Activated T-helper 9 cell treated with anti-CD3 and anti-CD28 coated beads, Interleukin-2, amount 50 U/mL, for 16 hours (primary cell): ENCODE measurements around the gene RHOT1.
"Not testable (repeated sequence)": the region's sequence is repeated elsewhere in the genome, so short reads cannot be mapped to it uniquely, and the experiment has no call there.

Source experiments
- DNase-seq: peaks from one replicate; pipeline ENCODE4 v3.0.0-alpha.2; 2020; ENCODE audit warnings: low read depth

The RHOT1 gene

DNA sequence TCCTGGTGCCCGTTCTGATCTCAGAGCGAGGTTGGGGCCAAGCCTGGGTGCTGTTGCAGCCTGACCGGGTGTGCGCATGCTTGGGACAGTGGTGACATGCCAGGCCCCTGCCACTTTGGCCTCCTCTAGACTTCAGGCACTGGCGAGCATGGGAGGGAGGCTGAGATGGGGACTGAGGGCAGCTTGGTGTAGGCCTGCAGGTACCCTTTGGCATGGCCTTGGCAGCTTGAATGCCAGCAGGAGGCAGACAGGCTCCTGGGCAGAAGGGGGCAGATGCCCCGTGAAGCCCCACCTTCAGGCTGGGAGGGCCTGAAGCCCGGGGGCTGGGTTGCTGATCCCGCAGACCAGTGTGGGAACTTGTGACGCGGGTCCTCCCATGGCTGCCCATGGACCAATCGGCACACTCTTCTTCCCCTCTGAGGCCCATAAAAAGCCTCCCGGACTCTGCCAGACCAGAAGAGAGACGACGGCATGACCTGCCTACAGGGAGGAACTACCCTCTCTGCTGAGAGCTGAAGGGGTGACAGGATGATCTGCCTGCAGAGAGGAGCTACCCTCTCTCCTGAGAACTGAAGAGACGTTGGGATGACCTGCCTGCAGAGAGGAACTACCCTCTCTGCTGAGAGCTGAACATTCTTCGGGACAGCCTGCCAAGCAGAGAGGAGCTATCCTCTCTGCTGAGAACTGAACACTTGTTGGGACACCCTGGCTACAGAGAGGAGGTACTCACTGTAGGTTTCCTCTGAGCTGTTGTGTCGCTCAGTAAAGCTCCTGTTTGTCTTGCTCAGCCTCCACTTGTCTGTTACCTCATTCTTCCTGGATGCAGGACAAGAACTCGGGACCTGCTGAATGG, 17.5 kb downstream of the RHOT1 start:
- DNase-seq = no peak

DNA sequence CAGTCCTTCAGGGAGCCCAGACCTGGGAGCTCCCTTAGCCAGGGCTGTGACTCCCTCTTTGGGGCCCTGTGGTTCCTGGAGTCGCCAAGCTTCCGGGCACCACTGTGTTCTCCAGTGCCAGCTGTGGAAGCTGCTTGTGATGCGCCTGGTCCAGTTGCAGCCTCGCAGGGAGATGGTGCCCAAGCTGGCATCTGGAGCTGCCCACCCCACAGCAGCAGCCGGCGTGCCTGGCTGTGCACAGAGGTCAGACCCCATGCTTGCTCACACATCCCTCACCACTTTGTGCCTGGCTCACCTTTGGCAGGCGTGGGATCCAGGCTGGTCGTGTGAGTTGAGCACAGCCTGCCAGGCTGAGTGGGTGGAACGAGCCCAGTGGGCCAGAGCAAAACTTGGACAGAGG, 18.2 kb downstream of the RHOT1 start:
- DNase-seq = no peak

DNA sequence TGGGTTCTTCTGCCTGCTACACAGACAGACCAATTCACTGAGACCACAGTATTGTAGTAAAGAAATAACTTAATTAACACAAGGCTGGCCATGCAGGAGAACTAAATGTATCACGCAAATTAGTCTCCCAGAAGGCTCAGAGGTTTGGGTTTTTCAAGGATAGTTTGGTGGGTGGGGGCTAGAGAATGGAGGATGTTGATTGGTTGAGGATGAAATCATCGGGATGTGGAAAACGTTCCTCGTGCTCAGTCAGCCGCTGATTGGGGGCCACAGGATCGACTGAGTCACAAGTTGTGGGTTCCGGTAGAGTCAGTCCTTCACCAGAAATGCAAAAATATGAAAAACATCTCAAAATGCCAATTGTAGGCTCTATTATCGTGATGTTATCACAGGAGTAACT, 18.7 kb downstream of the RHOT1 start:
- no peak for DNase-seq

DNA sequence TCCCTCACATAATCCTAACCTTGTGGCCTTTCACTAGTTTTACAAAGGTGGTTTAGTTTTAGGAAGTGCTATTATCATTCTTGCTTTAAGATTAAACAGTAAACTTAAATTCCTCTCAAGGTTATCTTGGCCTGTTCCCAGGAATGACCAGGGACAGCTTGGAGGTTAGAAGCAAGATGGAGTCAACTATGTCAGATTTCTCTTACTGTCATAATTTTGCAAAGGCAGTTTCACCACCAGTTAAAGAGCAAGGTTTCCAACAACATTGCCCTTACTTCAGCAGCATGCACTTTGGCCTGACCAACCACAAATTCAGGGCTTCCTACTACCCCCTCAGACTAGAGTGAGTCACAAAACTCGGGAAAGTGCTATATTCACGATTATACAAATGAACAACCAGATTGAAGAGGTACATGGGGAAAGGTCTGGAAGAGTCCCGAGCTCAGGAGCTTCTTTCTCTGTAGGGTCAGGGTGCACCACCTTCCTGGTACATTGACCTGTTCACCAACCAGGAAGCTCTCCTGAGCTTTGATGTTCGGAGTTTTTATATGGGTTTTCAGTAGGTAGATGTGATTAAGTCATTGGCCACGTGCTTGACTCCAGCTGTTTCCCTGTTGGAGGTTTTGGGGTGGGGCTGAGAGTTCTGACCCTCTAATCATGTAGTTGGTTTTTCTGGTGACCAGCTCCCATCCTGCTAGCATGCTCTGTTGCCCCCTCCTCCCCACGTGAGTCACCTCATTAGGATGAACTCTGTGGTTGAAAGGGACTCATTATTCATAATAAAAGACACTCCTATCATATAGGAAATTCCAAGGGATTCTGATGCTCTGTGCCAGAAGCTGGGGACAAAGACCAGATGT, 19.4 kb downstream of the RHOT1 start:
- no peak for DNase-seq

DNA sequence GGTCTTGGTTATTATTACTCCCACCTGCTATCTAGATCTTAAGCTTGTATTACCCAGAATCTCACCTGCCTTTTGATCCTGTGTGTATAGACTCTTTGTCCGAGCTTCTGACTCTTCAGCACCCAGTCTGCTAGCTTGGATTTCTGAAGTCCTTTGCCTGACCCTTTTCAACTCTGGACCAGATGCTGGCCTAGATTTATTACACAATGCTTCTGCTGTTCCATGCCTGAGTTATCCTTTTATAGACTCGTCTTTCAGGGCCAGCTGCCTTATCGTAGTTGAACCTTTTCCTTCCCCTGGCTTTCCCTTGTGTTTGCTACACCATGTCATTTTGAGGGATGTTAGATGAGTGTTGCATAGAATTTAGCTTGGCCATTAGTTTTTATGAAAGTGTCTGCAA, 32.6 kb downstream of the RHOT1 start:
- DNase-seq = no peak

DNA sequence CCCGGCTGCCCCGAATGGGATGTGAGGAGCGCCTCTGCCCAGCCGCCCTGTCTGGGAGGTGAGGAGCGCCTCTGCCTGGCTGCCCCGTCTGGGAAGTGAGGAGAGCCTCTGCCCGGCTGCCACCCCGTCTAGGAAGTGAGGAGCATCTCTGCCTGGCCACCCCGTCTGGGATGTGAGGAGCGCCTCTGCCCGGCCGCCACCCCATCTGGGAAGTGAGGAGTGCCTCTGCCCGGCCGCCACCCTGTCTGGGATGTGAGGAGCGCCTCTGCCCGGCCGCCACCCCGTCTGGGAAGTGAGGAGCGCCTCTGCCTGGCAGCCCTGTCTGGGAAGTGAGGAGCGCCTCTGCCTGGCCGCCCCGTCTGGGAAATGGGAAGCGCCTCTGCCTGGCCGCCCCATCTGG, 36.4 kb downstream of the RHOT1 start:
- not testable (repeated sequence) for DNase-seq

DNA sequence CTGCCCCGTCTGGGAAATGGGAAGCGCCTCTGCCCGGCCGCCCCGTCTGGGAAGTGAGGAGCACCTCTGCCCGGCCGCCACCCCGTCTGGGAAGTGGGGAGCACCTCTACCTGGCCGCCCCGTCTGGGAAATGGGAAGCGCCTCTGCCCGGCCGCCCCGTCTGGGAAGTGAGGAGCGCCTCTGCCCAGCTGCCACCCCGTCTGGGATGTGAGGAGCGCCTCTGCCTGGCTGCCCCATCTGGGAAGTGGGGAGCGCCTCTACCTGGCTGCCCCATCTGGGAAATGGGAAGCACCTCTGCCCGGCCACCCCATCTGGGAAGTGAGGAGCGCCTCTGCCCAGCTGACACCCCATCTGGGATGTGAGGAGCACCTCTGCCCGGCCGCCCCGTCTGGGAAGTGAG, 36.8 kb downstream of the RHOT1 start:
- not testable (repeated sequence) for DNase-seq

DNA sequence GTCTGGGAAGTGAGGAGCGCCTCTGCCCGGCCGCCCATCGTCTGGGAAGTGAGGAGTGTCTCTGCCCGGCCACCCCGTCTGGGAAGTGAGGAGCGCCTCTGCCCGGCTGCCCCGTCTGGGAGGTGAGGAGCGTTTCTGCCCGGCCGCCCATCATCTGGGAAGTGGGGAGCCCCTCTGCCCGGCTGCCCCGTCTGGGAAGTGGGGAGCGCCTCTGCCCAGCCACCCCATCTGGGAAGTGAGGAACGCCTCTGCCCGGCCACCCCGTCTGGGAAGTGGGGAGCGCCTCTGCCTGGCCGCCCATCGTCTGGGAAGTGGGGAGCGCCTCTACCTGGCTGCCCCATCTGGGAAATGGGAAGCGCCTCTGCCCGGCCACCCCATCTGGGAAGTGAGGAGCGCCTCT, 37.2 kb downstream of the RHOT1 start:
- DNase-seq = not testable (repeated sequence)

DNA sequence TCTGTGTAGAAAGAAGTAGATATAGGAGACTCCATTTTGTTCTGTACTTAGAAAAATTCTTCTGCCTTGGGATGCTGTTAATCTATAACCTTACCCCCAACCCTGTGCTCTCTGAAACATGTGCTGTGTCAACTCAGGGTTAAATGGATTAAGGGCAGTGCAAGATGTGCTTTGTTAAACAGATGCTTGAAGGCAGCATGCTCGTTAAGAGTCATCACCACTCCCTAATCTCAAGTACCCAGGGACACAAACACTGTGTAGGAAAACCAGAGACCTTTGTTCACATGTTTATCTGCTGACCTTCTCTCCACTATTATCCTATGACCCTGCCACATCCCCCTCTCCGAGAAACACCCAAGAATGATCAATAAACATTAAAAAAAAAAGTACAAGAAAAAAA, 38.0 kb downstream of the RHOT1 start:
- not testable (repeated sequence) for DNase-seq

DNA sequence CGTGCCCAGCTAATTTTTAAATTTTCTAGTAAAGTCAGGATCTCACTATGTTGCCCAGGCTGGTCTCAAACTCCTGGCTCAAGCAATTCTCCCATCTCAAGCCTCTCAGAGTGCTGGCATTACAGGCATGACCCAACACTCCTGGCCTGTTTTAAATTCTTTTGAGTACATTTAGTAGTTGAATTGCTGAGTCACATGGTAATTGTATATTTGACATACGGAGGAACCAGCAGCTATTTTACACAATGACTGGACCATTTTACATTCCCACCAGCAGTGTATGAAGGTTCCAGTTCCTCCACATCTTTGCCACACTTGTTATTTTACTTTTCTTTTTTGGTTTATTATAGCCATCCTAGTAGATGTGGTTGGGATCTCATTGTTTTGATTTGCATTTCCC, 43.6 kb downstream of the RHOT1 start:
- no peak for DNase-seq

DNA sequence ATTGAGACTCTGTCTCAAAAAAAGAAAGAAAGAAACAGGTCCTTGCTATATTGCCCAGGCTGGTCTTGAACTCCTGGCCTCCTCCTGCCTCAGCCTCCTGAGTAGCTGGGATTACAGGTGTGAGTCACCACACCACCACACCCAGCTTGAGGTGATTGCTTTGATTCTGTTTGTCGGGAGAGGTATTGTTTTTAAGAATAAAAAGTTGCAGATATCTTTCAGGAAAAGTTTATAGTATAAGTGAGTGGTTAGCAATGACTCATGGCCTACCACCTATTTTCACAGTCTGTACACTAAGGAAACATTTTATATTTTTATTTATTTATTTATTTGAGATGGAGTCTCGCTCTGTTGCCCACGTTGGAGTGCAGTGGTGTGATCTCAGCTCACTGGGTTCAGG, 45.0 kb downstream of the RHOT1 start:
- no peak for DNase-seq

DNA sequence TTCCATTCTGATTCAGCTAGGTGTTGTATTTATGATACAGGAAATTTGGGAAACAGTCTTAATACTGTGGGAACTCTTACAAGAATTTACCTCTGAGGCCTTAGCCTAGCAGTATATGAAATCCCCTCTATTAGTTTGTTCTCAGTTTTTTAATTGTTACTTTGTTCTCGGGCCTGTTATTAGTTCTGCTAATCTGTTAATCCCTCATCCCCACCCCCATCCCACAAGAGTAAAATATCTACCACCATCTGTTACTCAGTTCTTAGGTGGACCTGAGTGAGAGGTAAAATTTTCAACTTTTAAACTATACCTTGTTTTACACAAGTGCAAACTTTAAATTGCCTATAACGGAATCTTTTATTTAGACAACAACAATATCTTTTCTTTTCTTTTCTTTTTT, 47.0 kb downstream of the RHOT1 start:
- DNase-seq = no peak

DNA sequence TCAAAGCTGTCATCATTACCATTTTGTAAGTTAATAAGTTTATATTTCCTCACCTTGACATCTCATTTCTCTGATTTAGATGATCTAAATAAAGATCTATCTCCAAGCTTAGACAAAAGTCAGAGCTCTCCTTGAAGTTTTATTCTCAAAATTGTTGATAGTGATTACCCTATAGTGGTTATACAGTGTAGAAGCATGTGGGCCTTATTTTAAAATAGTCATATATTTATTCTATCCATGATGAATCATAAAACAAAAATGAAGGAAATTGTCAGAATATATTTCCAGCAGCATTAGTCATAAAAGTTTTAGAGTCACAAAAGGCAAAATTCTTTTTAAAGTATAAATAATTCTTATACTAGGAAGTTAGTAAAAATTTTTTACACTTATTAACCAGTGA, 49.0 kb downstream of the RHOT1 start:
- DNase-seq = no peak

DNA sequence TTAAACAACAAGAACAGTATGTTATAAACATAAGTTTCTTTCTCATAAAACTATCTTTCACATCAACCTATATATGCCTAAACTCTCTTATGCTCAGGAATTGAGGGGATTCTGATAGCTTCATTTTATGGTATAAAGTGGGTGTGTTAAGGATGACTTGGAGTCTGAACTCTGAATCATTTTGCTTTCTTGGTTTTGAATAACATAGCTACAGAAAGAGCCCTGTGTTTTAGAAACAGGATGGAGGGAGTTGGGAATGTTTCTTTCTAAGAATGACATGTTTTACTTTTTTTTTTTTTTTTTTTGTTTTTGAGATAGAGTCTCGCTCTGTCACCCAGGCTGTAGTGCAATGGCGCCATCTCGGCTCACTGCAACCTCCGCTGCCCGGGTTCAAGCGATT, 50.1 kb downstream of the RHOT1 start:
- DNase-seq = no peak

DNA sequence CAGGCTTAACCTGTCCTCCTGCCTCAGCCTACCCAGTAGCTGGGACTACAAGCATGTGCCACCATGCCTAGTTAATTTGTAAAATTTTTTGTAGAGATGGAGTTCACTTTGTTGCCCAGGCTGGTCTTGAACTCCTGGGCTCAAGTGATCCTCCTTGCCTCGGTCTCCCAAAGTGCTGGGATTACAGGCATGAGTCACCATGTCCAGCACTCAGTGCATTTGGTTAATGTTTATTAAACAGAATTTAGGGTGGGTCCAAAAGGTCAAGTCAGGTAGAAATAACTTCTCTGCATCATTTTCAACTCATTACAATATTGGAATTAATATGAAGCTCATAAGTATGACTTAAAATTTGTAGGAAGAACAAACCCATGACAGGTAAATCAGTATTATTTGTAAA, 55.7 kb downstream of the RHOT1 start:
- DNase-seq = no peak

DNA sequence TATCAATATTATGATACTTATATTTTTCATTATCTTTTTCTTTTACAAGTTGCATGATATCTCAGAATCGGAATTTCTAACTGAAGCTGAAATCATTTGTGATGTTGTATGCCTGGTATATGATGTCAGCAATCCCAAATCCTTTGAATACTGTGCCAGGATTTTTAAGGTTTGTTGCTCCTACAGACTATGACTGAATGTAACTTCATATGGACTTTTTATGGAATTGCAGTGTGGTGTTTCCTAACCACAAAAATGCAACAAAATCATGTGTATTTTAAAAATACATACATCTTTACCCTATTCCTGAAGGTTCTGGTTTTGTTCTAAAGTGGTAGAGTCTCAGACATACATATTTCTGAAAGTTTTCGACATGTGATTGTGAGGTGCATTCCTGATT, 64.6 kb downstream of the RHOT1 start:
- DNase-seq = no peak

DNA sequence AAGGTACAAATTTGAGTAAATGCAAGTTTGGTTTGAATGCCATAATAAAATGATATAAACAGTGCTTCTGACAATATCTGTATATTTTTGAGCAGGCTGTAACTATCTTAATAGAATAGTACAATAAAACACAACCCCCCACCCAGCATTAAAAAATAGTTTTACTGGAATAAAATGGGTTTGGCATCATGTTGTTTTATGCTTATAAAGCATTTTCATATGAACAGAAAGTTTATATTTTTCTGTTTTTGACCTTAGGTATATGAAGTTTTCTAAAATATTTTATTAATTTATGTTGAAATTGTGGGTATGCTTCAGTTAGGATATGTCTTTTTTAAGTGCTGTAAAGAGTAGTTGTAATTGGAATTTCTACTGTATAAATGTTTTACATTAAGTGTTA, 66.1 kb downstream of the RHOT1 start:
- DNase-seq = no peak

DNA sequence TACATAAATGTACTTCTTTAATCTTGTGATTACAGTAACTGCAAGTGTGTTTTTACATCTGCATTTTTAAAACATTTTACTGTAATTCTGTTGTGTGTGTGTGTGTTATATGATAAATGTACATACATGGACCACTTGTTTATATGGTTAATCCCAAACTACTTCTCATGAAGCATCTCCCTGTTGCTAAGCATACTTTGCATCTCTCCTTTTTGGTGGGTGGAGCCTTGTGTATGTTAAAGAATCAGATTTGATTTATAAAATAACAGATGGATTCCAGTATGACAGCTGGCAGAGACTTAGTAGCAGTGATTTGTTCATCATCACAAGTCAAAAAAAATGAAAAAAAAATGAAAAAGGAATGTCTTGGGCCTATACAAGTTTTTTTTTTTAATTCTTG, 67.3 kb downstream of the RHOT1 start:
- no peak for DNase-seq

DNA sequence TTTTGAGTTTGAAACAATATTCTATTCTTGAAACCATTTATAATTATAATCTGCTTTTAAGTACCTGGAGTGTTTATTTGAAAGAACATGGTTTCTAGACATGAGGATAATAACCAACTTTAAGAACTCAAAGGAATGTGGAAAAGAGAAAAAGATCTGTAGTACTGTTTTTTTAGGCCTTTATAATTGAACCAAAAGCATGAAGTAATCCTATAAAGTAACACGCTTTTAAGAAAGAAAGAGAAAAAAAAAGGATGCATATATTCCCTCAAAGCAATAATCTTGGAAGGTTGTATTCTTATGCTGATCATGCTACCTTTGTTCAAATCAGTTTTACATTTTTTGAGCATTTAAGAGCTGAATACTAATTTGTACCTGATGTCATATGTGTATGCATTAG, 69.4 kb downstream of the RHOT1 start:
- no peak for DNase-seq

DNA sequence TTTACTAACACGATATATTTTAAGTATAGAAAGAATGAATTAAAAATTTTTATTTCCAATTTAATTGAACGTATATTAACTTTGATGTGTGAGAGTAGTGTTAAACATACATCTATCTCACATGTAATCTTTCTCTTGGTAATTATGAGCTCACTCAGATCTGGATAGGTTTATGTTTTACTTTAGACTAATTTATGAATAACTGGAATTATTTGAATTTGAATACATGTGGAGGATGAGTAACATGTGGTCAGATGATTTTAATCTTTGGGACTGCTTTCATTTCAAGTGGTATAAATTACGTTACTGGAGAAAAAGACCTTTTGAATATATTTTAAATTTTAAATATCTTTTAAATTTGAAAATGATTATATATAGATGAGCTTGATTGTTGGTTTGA, 73.4 kb downstream of the RHOT1 start:
- no peak for DNase-seq

DNA sequence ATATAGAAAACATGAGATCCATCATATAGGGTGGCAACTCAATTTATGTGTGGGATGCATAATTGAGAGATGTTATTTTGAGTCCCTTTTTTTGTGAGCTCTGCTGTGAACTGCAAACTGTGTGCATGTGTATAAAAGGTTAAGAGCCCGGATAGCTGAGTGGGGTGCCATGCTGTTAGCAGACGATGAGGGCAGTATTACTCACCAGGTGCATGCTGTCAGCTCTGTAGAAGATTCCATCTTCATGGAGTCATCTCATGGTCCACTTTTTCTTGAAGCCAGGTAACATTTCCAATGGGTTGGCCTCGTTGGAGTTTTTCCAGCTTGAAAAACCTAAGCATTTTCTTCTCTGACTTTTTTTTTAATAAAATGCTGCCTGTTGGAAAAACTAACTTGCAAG, 80.3 kb downstream of the RHOT1 start:
- no peak for DNase-seq

DNA sequence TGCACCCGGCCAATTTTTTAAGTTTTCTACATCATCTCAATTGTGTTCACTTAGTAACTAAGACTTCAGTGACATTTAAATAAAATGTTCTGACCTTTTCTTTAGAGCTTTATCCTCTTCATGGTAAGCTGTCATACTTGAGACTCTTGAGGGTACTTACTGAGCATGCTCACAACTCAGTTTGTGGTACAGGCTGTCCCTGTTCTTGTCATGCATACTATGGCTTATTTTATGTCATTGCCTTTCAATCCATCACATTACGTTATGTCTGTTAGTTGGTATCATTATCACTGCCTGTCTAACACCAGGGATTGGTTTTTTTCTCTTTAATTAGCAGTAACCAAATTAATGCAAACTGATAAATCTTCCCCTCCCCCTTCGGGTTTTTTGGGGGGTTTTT, 81.4 kb downstream of the RHOT1 start:
- DNase-seq = no peak

DNA sequence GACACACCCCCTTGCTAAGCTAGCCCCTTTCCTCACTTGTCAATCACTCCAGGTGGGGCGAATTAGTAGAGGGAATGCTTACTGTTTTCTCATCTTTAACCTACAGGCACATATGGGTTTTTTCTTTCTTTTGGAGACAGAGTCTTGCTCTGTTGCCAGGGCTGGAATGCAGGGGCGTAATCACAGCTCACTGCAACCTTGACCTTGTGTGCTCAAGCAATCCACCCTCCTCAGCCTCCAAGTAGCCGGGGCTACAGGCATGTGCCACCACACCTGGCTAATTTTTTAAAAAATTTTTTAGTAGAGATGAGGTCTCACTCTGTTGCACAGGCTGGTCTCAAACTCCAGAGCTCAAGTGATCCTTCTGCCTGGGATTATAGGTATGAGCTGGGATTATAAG, 84.6 kb downstream of the RHOT1 start:
- no peak for DNase-seq
